Activated T-cell treated with anti-CD3 and anti-CD28 coated beads, Interleukin-2, amount 50 U/mL, for 4 hours (primary cell): ENCODE data around the gene TREH. TPM values are rescaled to one million over a fixed set of nuclear protein-coding genes. Genes with fewer than 3 reads are reported as not detected.

Source experiments
- ATAC-seq, 2 donors: fragments of 200-7000 bp; cut with Tn5 transposase; one replicate each; pipeline ENCODE4 v1.10.0; 2021
- DNase-seq: peaks from one replicate; pipeline ENCODE4 v3.0.0-alpha.2; 2020
- H3K27me3 Mint-ChIP-seq: one replicate; pipeline ENCODE4 v1.8.0; 2021; ENCODE audit warnings: low read depth, mixed read lengths
- H3K36me3 Mint-ChIP-seq: one replicate; pipeline ENCODE4 v1.8.0; 2022; ENCODE audit warnings: mixed read lengths; ENCODE audit not compliant: insufficient read depth
- H3K4me1 Mint-ChIP-seq: one replicate; pipeline ENCODE4 v1.8.0; 2021; ENCODE audit warnings: low read depth, mixed read lengths
- H3K4me3 Mint-ChIP-seq: one replicate; pipeline ENCODE4 v1.8.0; 2021; ENCODE audit warnings: mild to moderate bottlenecking, moderate library complexity, mixed read lengths
- H3K9me3 Mint-ChIP-seq: one replicate; pipeline ENCODE4 v1.8.0; 2021; ENCODE audit warnings: mixed read lengths
- total RNA-seq, 3 donors: library from RNA; stranded (reverse); gene quantifications; one replicate each; pipeline ENCODE4 v1.2.1, GENCODE V29; 2021

Gene TREH
- total RNA-seq, 3 donors from 2014 or later, result not detected

DNA sequence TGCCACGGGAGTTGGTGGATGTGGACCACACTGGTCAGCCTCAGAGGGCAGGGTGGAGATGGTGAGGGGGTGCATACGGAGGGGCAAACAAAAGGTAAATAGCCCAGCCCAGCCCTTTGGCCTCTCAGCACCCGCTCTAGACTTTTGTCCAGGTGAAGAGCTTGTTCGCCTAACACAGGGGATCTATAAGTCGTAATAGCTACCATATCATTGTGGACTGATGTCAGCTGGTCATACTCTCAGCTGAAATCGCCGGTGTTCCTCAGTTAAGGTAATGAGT, 27.0 kb upstream of the TREH start:
- H3K27me3 Mint-ChIP-seq, result no peaks in the 10 kb centered on the region
- no peaks in the 10 kb centered on the region for H3K36me3 Mint-ChIP-seq
- ATAC-seq, result no peak

DNA sequence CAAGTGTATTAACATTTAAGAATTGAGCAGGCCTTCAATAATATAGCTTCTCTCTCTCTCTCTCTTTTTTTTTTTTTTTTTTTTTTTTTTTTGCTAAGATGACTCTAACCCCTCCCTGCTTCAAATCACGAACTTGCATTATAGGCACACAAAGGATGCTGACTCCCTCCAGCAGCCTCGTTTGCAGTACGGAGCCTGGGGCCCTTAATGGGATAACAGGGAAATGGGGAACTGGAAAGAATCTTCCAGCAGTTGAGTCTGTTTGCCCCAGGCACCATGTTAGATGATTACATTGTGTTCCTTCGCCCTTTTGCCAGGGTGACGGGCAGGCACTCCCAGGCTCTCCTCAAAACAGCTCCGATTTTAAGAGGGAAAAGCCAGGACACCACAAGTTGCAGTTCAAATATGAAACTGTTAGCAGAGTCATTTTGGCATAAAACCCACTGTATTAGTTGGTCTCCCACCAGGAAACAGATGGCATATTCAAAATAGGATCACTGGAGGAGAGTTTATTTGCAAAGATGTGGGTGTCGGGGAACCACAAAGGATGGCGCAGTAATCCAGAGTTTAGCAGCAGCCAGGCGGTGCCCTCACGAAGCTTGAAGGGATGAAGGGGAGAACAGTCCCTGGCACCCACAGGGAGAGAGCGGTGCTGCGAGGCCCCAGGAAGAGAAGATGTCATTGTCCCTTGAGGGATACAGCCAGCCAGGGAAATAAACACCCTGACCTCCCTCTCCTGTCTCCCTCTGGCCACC, 26.5 kb upstream of the TREH start:
- Mint-ChIP-seq H3K4me1 (peaks cover 32% of the 10 kb centered on the region), H3K9me3 (no peaks in the 10 kb centered on the region)
- ATAC-seq, result no peak

More for the DNA sequence above, 27.0 kb upstream of the TREH start:
- no peak for DNase-seq
- Mint-ChIP-seq H3K4me3 (no peak overlapping the region), H3K9me3 (no peaks in the 10 kb centered on the region), H3K4me1 (peaks cover 32% of the 10 kb centered on the region)

DNA sequence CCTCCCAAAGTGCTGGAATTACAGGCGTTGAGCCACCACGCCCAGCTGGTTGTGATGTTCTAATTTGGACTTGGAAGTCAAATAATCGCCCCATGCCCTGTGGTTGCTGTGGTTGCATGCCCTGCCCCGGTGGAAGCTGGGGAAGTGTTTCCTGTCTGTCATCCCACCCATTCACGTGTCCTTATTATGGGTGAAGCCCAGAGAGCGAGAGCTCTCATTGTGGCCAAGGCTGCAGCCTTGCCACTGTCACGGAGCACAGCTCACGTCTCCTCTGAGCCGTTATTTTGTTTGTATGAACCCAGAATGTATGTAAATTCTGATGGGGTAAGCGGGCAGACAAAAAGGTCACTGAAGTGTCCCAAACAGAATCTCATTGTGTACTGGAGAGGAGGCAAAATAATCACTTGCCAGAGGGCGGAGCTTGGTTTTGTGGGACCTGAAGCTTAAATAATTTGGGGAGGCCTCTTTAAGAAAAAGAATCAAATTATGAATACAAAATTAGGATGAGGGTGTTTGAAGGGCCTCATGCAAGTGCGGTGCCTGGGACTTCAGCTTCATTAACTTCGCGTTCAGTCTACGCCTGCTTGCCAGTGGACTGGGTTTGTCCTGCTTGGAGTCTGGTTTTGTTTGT, 25.8 kb upstream of the TREH start:
- H3K4me3 Mint-ChIP-seq, result peak overlapping the region; percentile 20
- DNase-seq, result no peak
- peak; percentile 56 to 67 for ATAC-seq
- H3K9me3 Mint-ChIP-seq, result peaks cover 3% of the 10 kb centered on the region
- no peaks in the 10 kb centered on the region for H3K27me3 Mint-ChIP-seq
- H3K4me1 Mint-ChIP-seq, result peaks cover 35% of the 10 kb centered on the region
- H3K36me3 Mint-ChIP-seq, result no peaks in the 10 kb centered on the region

More for the DNA sequence above, 26.5 kb upstream of the TREH start:
- DNase-seq, result no peak
- Mint-ChIP-seq H3K27me3 (no peaks in the 10 kb centered on the region), H3K36me3 (no peaks in the 10 kb centered on the region), H3K4me3 (no peak overlapping the region)

DNA sequence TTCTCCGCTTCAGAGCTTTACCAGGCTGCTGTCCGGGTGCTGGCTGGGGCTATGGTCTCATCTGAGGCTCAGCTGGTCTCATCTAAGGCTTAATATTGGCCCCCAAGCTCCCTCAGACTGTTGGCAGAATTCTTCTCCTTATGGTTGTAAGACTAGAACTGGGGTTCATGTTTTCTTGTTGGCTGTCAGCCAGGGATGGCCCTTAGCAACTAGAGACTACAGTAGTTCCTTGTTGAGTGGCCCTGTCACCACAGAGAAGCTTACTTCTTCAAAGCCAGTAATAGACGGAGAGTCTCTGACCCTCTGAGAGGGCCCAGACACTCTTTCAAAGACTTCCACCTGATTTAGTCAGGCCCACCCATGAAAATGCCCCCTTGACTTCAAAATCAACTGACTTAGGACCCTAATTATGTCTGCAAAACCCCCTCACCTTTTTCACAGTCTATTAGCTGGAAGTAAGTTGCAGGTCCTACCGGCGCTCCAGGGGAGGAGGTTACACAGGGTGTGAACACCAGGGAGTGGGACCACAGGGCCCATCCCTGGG, 24.2 kb upstream of the TREH start:
- H3K4me3 Mint-ChIP-seq, result no peak overlapping the region
- DNase-seq, result no peak
- peaks cover 51% of the 10 kb centered on the region for H3K4me1 Mint-ChIP-seq
- no peak for ATAC-seq
- H3K36me3 Mint-ChIP-seq, result no peaks in the 10 kb centered on the region
- no peaks in the 10 kb centered on the region for H3K27me3 Mint-ChIP-seq
- peaks cover 4% of the 10 kb centered on the region for H3K9me3 Mint-ChIP-seq

DNA sequence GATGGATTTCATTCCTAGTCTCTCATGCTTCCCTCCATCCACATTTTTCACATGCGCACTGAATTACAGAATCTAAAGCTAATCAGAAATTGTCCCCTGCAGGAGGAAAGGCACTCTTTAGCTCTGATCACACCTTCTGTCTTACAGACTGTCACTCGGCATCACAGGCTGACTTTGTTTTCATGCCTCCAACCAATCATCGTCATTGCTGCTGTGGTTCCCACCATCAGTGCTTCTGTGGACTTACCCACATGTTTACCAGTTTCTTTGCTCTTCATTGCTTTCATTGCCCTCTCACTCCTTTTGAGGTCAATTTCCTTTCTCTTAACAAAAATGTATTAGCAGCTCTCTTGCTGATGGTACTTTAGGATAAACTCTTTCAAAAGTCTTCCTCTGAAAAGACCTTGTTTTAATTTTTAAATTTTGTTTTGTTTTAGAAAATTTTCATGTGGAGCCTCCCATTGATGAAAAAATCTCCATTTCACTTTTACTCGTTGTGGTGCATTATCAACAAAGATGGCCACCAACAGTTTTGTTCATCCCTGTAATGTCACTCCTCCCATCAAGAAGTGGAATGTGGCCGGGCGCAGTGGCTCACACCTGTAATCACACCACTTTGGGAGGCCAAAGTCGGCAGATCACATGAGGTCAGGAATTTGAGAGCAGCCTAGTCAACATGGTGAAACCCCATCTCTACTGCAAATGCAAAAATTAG, 20.2 kb upstream of the TREH start:
- DNase-seq (peak; percentile 31), ATAC-seq (peak; percentile 49 to 65)
- no peak overlapping the region for H3K4me3 Mint-ChIP-seq
- H3K36me3 Mint-ChIP-seq, result no peaks in the 10 kb centered on the region
- no peaks in the 10 kb centered on the region for H3K27me3 Mint-ChIP-seq
- H3K4me1 Mint-ChIP-seq, result peaks cover 60% of the 10 kb centered on the region
- H3K9me3 Mint-ChIP-seq, result peaks cover 4% of the 10 kb centered on the region

DNA sequence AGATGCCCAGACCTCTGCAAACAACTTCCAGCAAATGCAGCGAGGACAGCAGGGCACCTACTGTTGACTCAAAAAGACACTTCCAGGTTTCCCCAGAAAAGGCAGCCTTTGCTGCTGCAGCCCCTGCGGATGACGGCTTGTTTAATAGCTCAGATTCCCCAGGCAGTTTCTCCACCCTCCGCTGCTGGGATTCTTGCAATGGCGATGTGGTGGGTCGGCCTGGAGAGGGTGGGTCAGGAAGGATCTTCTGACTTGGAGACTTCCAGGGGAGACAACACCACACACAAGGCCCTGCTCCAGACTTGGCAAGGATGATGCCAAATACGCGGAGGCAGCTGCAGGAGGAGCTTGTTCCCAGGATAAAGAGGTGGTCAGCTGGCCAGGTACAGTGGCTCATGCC, 17.9 kb upstream of the TREH start:
- Mint-ChIP-seq H3K9me3 (peaks cover 4% of the 10 kb centered on the region), H3K4me1 (peaks cover 61% of the 10 kb centered on the region), H3K36me3 (no peaks in the 10 kb centered on the region), H3K27me3 (no peaks in the 10 kb centered on the region), H3K4me3 (no peak overlapping the region)
- no peak for ATAC-seq
- no peak for DNase-seq

DNA sequence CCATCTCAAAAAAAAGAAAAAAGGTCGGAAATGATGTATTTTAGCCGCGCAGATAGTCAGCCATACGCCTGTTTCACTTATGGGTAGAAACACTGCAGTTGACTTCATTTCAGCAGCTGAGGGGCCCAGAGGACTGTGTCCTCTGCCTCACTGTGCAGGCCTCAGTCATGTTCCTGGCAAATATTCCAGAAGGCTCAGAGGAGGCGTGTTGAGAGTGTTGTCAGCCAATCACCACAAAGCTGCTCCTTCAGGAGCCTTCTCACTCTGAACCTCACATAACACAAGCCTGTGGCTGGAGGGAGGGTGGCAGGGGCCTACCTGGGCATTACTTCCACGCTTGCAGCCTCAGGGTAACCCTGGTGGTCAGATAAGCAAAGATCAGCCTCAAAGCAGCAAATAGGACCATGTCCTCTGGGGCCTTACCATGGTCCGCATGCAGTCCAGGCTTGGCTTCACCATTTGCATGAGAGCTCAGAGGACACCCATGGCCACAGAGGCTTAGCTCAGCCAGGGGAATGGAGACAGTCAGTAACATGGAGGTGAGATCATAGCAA, 17.3 kb upstream of the TREH start:
- DNase-seq (no peak), ATAC-seq (no peak)
- Mint-ChIP-seq H3K36me3 (no peaks in the 10 kb centered on the region), H3K9me3 (peaks cover 4% of the 10 kb centered on the region), H3K27me3 (no peaks in the 10 kb centered on the region), H3K4me1 (peaks cover 67% of the 10 kb centered on the region), H3K4me3 (no peak overlapping the region)

DNA sequence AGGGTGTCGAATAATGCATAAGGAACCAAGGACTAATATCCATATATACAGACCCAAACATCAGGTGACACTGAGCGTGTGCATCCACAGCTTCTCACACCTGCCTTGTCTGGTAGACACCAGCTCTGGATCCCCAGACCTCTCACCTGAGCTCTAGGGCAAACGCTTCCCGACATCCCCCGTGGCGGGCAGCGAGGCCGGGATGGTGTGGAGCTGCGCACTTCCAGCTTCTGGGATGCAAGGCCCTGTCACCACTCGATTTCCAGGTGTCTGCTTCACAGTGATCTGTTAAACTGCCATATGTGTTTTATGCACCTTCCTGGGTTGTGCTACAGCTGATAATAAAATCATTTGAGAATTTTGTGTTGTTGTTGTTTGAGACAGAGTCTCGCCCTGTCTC, 15.3 kb upstream of the TREH start:
- Mint-ChIP-seq H3K4me3 (no peak overlapping the region), H3K27me3 (no peaks in the 10 kb centered on the region), H3K4me1 (peaks cover 75% of the 10 kb centered on the region), H3K36me3 (no peaks in the 10 kb centered on the region), H3K9me3 (no peaks in the 10 kb centered on the region)
- DNase-seq (no peak), ATAC-seq (no peak)

DNA sequence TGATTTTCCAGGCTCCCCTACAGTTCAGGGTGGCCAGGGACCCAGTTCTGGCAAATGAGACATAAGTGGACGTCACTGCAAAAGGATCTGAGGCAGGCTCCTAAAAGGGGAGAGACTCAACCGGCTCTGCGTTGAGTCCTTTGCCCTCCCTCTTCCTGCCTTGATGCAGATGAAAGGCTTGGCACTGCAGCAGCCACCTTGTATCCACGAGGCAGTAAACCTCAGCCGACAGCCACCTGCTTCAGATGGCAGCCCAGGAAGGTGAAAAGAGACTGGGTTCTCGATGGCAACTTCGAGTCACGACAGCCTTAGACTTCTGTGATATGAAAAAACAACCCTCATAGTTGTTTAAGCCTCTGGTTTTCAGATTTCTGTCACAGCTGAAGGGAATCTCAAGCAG, 14.7 kb upstream of the TREH start:
- H3K36me3 Mint-ChIP-seq, result no peaks in the 10 kb centered on the region
- H3K4me1 Mint-ChIP-seq, result peaks cover 69% of the 10 kb centered on the region
- no peaks in the 10 kb centered on the region for H3K9me3 Mint-ChIP-seq
- ATAC-seq (no peak), DNase-seq (no peak)
- no peaks in the 10 kb centered on the region for H3K27me3 Mint-ChIP-seq
- H3K4me3 Mint-ChIP-seq, result no peak overlapping the region

DNA sequence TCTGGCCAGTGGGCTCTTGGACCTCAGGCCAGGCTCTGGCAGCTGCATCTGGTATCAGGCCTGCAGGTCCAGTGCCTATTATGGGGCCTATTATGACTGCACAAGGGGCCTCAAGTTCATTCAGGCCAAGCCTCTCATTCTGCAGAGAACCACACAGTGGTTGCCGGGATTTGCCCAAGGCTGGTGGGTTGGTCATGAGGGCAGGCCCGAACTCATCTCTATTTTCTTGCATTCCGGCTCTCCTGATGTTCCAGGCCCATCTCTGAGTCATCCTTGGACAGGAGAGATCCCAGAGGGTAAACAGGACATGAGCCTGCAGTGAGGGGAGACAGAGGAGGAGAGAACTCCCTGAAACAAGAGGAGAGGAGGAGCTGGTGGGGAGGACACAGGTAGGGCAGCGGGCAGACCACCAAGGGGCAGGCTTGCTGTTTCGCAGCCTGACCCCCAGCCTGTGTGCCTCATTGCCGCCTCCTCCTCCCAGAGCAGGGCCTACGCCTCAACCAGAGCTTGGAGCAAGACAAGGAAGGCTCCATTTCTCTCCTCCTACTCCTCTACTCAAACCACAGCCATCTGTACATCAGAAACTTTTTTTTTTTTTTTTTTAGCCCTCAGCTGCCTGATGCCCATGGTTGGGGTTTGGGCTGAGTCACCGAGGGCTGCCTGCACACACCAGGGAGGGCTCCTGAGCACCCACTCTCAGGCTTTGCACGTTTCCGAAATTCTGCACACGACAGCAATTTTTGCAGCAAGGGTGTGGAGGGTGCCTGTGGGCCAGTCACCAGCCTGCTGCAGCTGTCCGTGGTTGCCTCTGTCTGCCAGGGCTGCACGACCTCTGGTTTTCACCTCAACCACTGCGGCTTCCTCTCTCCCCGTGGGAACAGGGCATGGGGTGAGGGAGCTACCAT, 12.7 kb upstream of the TREH start:
- no peaks in the 10 kb centered on the region for H3K9me3 Mint-ChIP-seq
- peak overlapping the region; percentile 11 for H3K4me3 Mint-ChIP-seq
- peaks cover 62% of the 10 kb centered on the region for H3K4me1 Mint-ChIP-seq
- no peaks in the 10 kb centered on the region for H3K27me3 Mint-ChIP-seq
- no peaks in the 10 kb centered on the region for H3K36me3 Mint-ChIP-seq
- peak; percentile 56 for DNase-seq
- peak; percentile 49 to 54 for ATAC-seq

DNA sequence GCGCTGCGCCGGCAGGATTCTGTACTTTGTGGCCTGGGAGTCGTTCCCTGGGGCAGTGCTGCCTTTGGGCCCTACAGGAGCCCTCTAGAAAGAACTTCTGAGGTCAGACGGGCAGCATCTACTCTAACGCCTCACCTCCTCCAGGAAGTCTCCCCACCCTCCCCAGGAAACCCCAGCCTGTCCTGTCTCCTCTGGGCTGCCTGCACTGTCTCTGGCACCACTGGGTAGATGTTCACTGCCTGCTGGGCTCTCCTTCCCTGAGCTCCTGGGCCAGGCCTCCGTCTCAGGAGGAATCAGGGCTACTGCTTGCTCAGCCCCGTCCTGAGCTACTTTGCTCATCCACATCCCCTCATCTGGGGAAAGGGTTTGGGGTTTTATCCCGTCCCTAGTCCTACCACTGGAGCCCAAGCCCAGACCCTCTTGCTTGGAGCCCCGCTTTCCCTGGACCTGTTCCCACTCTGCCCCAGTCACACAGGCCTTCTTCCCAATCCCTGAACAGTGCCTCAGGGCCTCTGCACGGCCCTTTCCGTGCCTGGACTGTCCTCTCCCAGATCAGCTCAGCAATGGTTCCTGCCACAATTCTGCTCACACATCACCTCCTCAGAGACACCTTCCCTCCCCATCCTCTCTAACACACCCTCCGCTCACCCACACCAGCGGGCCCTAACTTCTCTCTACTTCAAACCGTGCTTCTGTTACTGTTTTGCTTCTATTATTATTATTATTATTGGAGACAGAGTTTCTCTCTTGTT, 11.3 kb upstream of the TREH start:
- no peak for ATAC-seq
- Mint-ChIP-seq H3K4me3 (peak overlapping the region; percentile 8), H3K4me1 (peaks cover 50% of the 10 kb centered on the region), H3K27me3 (no peaks in the 10 kb centered on the region), H3K9me3 (no peaks in the 10 kb centered on the region), H3K36me3 (no peaks in the 10 kb centered on the region)
- no peak for DNase-seq

DNA sequence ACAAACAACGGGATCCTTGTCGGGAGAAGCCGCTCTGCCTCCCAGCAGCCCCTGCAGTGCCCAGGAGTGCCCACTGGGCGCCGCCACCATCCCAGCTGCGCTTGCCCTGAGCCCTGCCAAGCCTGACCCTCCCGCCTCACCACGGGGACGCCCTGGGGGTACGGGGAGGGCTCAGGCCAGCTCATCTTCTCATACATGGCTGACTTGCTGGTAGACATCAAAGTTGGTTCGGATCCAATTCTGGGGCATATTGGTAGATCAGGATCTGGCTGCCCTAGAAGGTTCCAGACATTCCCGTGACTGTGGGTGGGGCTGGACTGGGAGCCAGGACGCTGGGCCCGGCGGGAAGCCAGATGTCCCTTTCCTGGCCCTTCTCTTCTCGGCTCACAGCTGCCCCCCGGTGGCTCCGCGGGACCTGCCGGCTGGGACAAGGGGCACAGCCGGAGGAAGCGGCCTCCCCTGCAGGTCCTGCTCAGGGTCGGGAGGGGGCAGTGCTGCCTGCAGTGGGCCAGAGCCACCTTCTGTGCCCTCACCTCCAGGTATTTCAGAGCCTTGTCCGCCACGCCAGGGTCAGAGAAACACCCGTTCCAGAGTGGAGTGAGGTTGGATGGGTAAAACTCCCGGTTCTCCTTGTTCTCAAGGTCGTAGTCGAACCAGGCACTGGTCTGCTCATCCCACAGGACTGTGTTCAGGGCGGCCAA, 10.6 kb upstream of the TREH start:
- peak; percentile 92 to 95 for ATAC-seq
- Mint-ChIP-seq H3K9me3 (no peaks in the 10 kb centered on the region), H3K36me3 (no peaks in the 10 kb centered on the region), H3K4me3 (peak overlapping the region; percentile 74), H3K4me1 (peaks cover 46% of the 10 kb centered on the region), H3K27me3 (no peaks in the 10 kb centered on the region)
- DNase-seq, result peak; percentile 83

DNA sequence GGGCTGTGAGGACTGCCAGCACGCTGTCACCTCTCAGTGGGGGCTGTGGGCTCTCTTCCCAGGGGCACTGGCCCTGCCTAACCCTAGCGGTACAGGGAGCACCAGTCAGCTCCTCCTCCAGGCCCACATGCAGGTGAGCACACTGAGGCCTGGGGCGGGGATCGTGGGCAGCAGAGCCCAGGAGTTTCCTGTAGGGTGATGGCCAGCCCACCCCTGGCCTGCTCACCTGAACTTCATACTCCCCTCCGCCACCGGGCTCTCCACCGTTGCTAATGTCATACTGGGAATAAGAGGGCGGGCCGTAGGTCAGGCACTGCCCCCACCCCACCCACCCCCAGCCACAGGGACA, 10.0 kb upstream of the TREH start:
- ATAC-seq, result peak; percentile 4 to 6
- Mint-ChIP-seq H3K9me3 (no peaks in the 10 kb centered on the region), H3K4me3 (no peak overlapping the region), H3K36me3 (no peaks in the 10 kb centered on the region), H3K4me1 (peaks cover 42% of the 10 kb centered on the region), H3K27me3 (no peaks in the 10 kb centered on the region)
- no peak for DNase-seq
